Testis (tissue), 2 donors: ENCODE results near the gene PCDHA13.

Experiments used
- CTCF ChIP-seq, 3 experiments: fragments of 450-650 bp in 2 of 3; fragments of 200-600 bp in 1 of 3; sonication (generic) in 1 of 3; IDR thresholded peaks; one replicate each; pipeline ENCODE4 v1.5.1; 2016 to 2019; ENCODE audit warnings: antibody characterized with exemption in 3 of 3, mild to moderate bottlenecking in 2 of 3, moderate library complexity in 1 of 3
- POLR2A ChIP-seq: fragments of 450-650 bp; IDR thresholded peaks from one replicate; pipeline ENCODE4 v1.6.1; 2017; ENCODE audit warnings: antibody characterized with exemption, mild to moderate bottlenecking, moderate library complexity

GRCh38 chr5:140842798-140843733 is 38.9 kb upstream of the PCDHA13 start:
- no peak for TF ChIP-seq CTCF (IDR thresholded peaks at IDR 0.05)
- TF ChIP-seq POLR2A = no peak
